ENCODE data around the gene DDX19B. TPM values are rescaled to one million over a fixed set of nuclear protein-coding genes. Genes with fewer than 3 reads are reported as not detected.

Gene DDX19B
- total and polyA plus RNA-seq, 2 donors (not counting 3 experiments of a cell fraction or from before 2014, with no cell fraction given): 28.1 to 34.3 TPM

GRCh38 chr16:70381604-70382342, 82.8 kb downstream of the DDX19B start:
- ChIA-PET CTCF (interaction anchor here (0.8 to 2.8 kb wide), 11 partner anchors 12 to 127 kb away, joined by 3 to 23 read pairs (median 5); partner anchors contain the start of genes FCSK and ST3GAL2), POLR2A (interaction anchor here (0.7 to 1.0 kb wide), 2 partner anchors 57 to 273 kb away, joined by 3 to 4 read pairs; partner anchors contain the start of gene ST3GAL2)
- Histone ChIP-seq H3K79me2 (ENCODE audit: control insufficient read depth, insufficient read depth, low read length) (peaks cover 10% of the 10 kb centered on the region), H4K20me1 (replicated peaks; ENCODE audit: control insufficient read depth, extremely low read depth, insufficient read depth, low read length) (no peaks in the 10 kb centered on the region), H3K9me1 (replicated peaks; ENCODE audit: control insufficient read depth, extremely low read depth, insufficient read depth, low read length) (no peaks in the 10 kb centered on the region), H3K4me3 (replicated peaks in 1 of 3; ENCODE audit: insufficient read depth in 1 of 3, low read depth in 1 of 3, low read length in 3 of 3) (peak overlapping the region in 2 of 3 experiments; percentile 40 to 46), H3K27ac (ENCODE audit: insufficient read depth, low read depth, low read length) (no peak overlapping the region), H3K4me1 (ENCODE audit: control insufficient read depth, extremely low read depth, insufficient read depth, low read length) (peaks cover 6% of the 10 kb centered on the region), H3K4me2 (ENCODE audit: insufficient read depth, low read length) (peak overlapping the region; percentile 60), H3K36me3 (ENCODE audit: control insufficient read depth in 2 of 2, extremely low read depth in 1 of 2, insufficient read depth in 2 of 2, low read length in 2 of 2) (peaks cover 0 to 12% of the 10 kb centered on the region in 2 experiments), H2AFZ (ENCODE audit: low read depth, low read length) (peak overlapping the region; percentile 78), H3K9me3 (replicated peaks; ENCODE audit: control insufficient read depth, insufficient read depth, low read length) (no peaks in the 10 kb centered on the region), H3K9ac (replicated peaks; ENCODE audit: extremely low read depth, insufficient read depth, low read length) (no peak overlapping the region), H3K27me3 (ENCODE audit: control insufficient read depth in 2 of 2, insufficient read depth in 2 of 2, low read length in 2 of 2) (no peaks in the 10 kb centered on the region)
- no TSS peak for BruUV-seq (replicated peaks)
- DNase-seq (ENCODE audit: low read depth, low spot score) (no peak), FAIRE-seq (no peak)
- intact Hi-C loops (cut with micrococcal nuclease): loop anchor here (1.0 to 2.0 kb wide), 5 partner anchors 58 to 272 kb away; partner anchors contain the start of genes COG4, FCSK, SF3B3 and ST3GAL2
- dilution Hi-C loops (cut with MboI; ENCODE audit: extremely low pct_ligation_motif_present, low sequenced_read_pairs): no loop called here
- no peak for TF ChIP-seq MYC (IDR thresholded peaks at IDR 0.05; ENCODE audit: low read depth, low read length)
- no peak for TF ChIP-seq JUN (IDR thresholded peaks at IDR 0.05; ENCODE audit: borderline replicate concordance, insufficient read depth, insufficient read length, low read depth)
- no peak for TF ChIP-seq POLR2AphosphoS5 (IDR thresholded peaks at IDR 0.05; ENCODE audit: insufficient read depth, low read depth, low read length)
- TF ChIP-seq FOS (IDR thresholded peaks at IDR 0.05; ENCODE audit: borderline replicate concordance, insufficient read depth, low read length): no peak
- TF ChIP-seq MAX (IDR thresholded peaks at IDR 0.05; ENCODE audit: insufficient read depth, insufficient read length): no peak
- TF ChIP-seq, protein P1, sequence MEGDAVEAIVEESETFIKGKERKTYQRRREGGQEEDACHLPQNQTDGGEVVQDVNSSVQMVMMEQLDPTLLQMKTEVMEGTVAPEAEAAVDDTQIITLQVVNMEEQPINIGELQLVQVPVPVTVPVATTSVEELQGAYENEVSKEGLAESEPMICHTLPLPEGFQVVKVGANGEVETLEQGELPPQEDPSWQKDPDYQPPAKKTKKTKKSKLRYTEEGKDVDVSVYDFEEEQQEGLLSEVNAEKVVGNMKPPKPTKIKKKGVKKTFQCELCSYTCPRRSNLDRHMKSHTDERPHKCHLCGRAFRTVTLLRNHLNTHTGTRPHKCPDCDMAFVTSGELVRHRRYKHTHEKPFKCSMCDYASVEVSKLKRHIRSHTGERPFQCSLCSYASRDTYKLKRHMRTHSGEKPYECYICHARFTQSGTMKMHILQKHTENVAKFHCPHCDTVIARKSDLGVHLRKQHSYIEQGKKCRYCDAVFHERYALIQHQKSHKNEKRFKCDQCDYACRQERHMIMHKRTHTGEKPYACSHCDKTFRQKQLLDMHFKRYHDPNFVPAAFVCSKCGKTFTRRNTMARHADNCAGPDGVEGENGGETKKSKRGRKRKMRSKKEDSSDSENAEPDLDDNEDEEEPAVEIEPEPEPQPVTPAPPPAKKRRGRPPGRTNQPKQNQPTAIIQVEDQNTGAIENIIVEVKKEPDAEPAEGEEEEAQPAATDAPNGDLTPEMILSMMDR (IDR thresholded peaks at IDR 0.05; ENCODE audit: extremely low read depth in 1 of 2, insufficient read depth in 1 of 2, low read depth in 1 of 2, low read length in 2 of 2): no peak
- TF ChIP-seq EZH2 (IDR thresholded peaks at IDR 0.05; ENCODE audit: borderline replicate concordance, low read depth, low read length, severe bottlenecking): no peak
- no peak for TF ChIP-seq POLR2A (IDR thresholded peaks at IDR 0.05; ENCODE audit: low read depth, low read length)
- no peak for TF ChIP-seq GATA2 (IDR thresholded peaks at IDR 0.05; ENCODE audit: insufficient read depth, insufficient read length, low read depth, low read length)

Measured in endothelial cell of umbilical vein (primary cell).